Panc1 (cell line): ENCODE data around the gene VMAC.

Source experiments
- CTCF ChIP-seq: fragments of 450-650 bp; IDR thresholded peaks from 2 replicates; pipeline ENCODE4 v1.5.1; 2017; ENCODE audit warnings: mild to moderate bottlenecking
- POLR2AphosphoS5 ChIP-seq: IDR thresholded peaks from 2 replicates; pipeline ENCODE4 v1.6.1; 2012; ENCODE audit warnings: mild to moderate bottlenecking, low read depth, low read length, moderate library complexity
- REST ChIP-seq, 2 experiments: IDR thresholded peaks; 2 replicates each; pipeline ENCODE4 v1.6.1; 2011 to 2012; ENCODE audit warnings: low read depth in 2 of 2, control low read depth in 1 of 2, low read length in 1 of 2, mild to moderate bottlenecking in 1 of 2, moderate library complexity in 1 of 2; ENCODE audit not compliant: insufficient read depth in 1 of 2
- SIN3A ChIP-seq: IDR thresholded peaks from 2 replicates; pipeline ENCODE4 v1.6.1; 2012; ENCODE audit warnings: low read depth, mild to moderate bottlenecking, low read length, moderate library complexity, borderline replicate concordance; ENCODE audit not compliant: insufficient read depth

DNA sequence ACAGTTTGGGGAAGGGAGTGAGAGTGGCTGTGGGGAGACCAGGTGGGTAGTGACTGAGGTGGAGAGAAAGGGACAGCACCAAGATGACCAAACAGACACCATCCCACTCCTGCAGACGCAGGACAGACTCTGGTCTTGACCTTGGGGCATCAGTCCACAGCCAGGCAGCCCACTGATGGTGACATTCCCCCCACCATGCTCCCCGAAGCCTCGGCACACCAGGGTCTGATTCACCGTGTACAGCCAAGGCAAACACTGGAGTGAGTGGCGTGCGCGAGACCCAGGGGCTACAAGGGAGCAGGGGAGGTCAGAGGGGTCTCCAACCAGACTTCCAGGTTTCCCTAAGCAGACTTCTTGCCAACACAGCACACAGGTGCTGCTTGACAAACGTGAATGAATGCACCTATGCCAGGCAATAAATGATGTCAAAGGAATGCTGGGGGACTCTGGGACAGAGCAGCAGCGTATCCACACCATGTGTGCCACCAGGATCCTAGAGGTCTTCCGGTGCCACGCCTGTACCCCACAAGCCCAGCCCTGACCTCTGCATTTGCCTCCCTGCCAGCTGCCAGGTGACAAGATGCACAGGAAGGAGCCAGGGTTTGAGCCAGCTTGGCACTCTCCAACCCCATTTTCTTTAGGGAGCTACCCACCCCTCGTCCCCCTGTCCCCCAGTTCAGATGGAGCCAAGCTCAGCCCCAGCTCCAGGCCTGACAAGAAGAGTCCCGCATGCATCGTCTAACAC lies 54.8 kb downstream of the VMAC start:
- TF ChIP-seq CTCF (no peak), POLR2AphosphoS5 (no peak), REST (IDR thresholded peaks at IDR 0.05; ENCODE audit: insufficient read depth in 1 of 2, low read depth in 2 of 2, low read length in 1 of 2) (no peak), SIN3A (no peak)
